GM19025 (cell line): ENCODE measurements around the gene FHDC1.

Experiments
- ATAC-seq: cut with Tn5 transposase; IDR thresholded peaks from one replicate; pipeline ENCODE4 v1.9.1; 2021; ENCODE audit warnings: mild to moderate bottlenecking, low read depth, moderate library complexity; ENCODE audit not compliant: unreplicated experiment

FHDC1 gene

GRCh38 chr4:152975380-152976211 lies 39.5 kb downstream of the FHDC1 start:
- no peak for ATAC-seq

DNA sequence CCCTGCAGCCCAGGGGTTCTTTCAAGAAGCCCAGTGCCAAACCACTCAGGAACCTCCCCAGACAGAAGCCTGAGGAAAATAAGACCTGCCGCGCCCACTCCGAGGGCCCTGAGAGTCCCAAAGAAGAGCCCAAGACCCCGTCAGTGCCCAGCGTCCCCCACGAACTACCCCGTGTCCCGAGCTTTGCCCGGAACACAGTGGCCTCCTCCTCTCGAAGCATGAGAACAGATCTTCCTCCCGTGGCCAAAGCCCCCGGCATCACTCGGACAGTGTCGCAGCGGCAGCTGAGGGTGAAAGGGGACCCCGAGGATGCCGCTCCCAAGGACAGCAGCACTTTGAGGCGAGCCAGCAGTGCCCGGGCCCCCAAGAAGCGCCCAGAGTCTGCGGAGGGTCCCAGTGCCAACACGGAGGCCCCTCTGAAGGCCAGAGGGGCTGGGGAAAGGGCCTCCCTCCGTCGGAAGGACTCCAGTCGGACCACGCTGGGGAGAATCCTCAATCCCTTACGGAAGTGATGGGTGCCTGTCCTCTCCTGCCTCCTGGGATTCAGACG lies 40.2 kb downstream of the FHDC1 start:
- ATAC-seq, result no peak

GRCh38 chr4:152979731-152980330 lies 43.7 kb downstream of the FHDC1 start:
- ATAC-seq, result no peak

DNA sequence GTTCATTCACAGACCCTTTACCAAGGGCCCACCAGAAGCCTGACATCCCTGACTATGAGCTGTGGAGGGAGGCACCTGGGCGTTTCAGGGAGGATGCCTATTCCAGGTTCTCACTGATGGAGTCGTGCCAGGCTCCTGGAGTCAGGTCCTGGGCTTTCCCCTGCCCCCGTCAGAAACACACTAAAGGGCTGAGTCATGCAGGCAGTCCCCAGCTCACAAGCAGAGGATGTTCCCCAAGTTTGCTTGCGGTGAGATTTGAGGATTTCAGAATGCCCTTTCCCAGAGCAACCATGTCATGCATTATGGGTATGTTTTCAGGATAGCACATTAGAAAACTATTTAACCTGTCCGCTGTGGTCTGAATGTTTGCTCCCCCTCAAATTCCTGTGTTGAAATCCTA lies 45.2 kb downstream of the FHDC1 start:
- ATAC-seq, result no peak

DNA sequence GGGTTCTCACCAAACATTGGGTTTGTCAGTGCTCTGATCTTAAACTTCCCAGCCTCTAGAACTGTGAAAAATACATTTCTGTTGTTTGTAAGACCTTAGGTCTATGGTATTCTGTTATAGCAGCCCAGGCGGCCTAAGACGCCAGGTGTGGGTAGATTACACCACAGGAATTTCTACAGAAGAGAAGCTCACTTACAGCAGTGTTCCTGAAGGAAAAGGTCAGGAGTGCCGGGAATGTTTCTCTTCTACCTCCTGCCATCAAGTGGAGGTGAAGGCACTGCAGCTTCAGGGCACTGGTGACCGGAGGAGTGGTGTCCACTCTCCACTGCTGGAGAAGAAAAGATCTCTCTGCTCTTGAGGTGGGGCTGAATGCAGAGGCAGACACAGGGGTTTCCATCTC lies 45.7 kb downstream of the FHDC1 start:
- no peak for ATAC-seq

GRCh38 chr4:152983221-152983620 lies 47.1 kb downstream of the FHDC1 start:
- ATAC-seq, result no peak

DNA sequence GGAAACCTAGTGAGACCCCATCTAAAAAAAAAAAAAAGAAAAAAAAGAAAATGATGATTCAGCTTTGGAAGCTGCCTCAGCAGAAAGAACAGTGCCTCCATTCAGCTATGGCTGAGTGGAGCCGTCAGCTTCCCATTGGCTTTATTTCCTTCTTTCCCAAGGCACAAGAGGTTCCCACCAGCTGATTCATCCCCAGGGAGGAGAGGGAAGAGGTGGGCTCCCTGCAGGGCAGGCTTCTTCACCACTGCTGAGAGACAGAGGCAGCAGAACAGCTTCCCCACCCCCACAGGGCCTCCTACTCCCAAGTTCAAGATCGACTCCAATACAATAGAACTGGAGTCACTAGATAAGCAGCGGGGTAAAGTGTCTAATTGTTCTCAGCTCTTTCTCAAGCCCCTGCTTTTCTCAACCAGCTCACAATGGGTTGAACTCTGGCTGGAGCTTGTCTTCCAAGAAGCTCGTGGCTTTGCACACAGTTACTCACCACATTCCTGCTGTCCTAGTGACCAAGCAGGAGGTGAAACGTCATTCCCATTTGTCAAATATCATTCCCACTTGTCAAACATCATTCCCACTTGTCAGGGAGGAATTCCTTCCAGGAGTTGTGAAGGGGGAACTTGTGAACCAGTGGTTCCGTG lies 47.8 kb downstream of the FHDC1 start:
- ATAC-seq, result no peak

GRCh38 chr4:152988721-152989553 lies 52.8 kb downstream of the FHDC1 start:
- no peak for ATAC-seq

DNA sequence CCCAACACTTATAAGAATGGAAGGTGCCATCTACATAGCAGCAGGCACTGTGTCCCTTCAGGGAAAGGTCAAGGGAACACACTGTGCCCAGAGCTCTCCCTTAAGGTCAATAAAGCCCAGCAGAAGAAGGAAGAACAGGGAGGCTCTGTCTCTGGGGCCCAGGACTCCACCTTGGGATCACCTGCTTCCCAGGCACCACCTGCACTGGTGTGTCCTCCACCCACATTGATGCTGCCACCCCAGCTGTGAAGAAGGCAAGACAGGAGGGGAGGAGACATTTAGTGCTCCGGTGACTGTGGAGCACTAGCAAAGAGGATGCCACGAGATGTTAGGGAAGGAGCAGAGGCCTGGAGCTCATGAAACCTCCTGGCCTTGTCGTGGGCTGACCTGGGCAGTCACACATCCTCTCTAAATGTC lies 53.4 kb downstream of the FHDC1 start:
- no peak for ATAC-seq

DNA sequence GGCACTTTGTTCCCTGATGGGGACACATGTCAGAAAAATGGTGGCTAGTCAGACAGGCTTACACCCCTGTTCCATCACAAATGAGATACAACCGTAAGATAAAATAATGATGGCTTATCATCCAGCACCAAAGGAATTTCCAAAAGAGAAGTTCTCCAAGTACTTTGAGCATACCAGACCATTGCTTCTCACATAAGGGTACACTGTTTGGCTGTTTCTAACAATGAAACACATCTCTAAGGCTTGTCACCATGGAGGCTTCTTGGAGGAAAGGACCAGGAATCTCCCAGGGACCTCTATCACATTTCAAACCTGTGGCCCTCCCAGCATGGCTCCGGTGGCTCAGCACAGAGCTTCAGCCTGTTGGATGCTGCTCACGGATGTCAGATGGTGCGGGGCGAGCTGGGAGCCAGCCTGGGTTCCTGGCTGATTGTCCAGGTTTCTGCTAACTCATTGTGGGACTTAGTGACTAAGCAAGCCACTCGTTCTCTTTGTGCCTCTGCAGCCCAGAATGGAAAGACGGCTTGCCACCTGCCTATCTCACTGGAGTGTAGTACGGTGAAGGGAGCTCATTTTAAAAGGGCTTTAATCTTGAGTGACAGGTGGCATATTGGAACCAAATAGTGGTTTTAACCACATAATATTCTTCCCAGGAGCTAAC lies 54.5 kb downstream of the FHDC1 start:
- no peak for ATAC-seq

DNA sequence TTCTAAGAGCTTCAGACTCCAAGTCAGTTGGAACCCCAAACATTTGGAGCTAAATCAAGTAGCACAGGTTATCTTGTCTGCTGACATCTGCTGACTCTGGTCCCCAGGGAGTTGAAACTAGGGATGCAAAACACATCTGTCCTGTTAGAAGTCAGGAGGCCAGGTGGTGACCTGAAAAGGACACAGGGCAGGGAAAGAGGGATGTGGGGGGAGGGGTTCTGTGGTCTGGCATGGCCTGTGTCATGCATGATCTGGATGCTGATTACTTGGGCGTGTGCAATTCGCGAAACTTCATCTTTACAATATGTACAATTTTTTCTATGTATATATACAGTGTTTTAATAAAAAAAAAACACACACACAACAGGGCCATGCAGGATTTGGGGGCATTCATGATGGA lies 55.3 kb downstream of the FHDC1 start:
- ATAC-seq, result no peak

DNA sequence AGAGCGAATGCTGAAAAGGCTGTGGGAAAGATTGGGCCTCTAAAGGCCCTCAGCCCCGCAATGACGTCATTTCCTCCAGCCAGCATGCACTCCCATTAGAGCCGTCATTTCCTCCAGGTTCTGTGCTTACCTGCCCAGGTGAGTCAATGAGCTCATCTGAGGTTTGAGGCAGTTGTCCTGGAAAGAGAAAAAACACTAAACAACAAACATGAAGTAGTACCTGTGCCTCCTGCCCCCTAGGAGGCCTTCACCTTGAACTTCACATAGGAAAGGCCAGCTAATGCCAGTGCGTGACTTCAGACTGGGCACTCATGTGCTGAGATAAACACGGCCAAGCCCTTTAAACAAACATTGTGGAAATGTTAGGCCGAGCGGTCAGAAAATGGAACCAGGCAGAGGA lies 55.9 kb downstream of the FHDC1 start:
- no peak for ATAC-seq

DNA sequence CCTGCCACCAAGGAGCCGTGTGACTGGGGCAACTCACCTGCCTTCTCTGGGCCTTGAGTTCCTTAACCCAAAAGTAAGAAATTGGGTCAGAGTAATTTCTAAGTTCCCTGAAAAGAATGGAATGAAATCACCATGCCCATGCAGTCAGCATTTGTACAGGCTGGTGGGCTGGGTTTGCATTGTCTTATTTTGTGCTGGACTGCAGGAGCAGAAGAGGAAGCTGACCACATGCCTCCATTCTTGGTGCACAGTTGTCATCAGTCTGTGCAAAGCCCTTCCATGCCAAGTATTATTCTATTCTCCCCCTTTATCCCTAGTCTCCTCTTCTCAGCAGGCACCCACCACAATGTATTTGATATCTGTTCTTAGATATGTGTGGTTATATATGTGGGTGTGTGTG lies 56.3 kb downstream of the FHDC1 start:
- ATAC-seq, result no peak

DNA sequence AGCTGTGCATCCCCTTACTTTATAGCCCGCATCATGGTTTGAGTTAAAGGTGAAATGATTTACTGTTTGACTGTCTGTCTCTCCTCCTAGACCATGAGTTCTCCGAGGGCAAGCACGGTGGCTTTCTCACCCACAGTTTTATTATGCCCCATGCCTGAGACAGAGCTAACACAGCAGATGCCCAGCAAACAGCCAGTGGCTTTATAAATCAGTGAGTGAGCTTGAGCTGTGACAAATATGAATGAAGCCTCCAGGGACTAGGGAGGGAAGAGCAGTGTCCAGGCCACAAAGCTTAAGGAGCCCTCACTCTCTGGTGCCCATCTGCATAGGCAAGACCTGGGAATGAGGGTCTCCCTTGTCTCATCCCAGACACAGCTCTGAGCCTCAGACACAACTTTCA lies 57.9 kb downstream of the FHDC1 start:
- ATAC-seq, result no peak

DNA sequence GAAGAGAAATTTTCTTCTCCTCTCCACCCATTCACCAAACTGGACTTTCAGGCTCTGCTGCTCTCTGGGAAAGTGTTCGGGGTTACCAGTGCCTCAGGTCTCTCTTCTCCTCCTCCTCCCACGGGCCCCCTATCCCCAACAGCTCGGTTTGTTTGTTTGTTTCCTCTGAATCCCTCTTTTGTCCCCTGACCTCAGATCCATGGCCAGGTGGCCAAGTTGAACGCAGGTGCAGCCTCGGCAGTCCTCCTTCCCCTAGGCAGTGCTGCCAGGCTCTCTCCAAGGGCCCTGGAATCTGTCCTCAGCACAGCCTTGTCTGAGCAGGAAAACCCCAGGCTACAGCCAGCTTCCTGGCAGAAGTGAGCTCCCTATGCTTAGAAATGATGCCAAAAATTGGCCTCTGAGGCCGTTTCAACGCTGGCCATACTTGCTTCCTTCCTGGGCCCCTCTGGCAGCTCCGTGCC lies 60.0 kb downstream of the FHDC1 start:
- ATAC-seq, result no peak

GRCh38 chr4:152996672-152997071 lies 60.5 kb downstream of the FHDC1 start:
- ATAC-seq, result no peak

DNA sequence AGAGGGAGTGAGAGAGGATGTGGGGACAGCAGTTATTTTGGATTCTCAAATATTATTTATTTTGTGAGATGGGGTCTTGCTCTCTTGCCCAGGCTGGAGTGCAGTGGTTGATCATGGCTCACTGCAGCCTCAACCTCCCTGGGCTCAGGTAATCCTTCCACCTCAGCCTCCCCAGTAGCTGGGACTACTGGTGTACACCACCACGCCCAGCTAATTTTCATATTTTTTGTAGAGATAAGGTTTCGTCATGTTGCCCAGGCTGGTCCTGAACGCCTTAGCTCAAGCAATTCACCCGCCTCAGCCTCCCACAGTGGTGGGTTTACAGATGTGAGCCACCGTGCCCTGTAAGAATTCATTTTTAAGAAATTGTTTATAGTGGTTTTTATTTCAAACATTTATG lies 61.2 kb downstream of the FHDC1 start:
- ATAC-seq, result no peak

- no peak for ATAC-seq
Observed at GRCh38 chr4:152997771-152998487, 61.8 kb downstream of the FHDC1 start.

GRCh38 chr4:152998861-152999260 lies 62.7 kb downstream of the FHDC1 start:
- ATAC-seq, result no peak
